ENCODE measurements around the gene SLC4A9.
A peak's percentile ranks its signal among the peaks of the same experiment; 100 is the strongest.

The SLC4A9 gene, protein sequence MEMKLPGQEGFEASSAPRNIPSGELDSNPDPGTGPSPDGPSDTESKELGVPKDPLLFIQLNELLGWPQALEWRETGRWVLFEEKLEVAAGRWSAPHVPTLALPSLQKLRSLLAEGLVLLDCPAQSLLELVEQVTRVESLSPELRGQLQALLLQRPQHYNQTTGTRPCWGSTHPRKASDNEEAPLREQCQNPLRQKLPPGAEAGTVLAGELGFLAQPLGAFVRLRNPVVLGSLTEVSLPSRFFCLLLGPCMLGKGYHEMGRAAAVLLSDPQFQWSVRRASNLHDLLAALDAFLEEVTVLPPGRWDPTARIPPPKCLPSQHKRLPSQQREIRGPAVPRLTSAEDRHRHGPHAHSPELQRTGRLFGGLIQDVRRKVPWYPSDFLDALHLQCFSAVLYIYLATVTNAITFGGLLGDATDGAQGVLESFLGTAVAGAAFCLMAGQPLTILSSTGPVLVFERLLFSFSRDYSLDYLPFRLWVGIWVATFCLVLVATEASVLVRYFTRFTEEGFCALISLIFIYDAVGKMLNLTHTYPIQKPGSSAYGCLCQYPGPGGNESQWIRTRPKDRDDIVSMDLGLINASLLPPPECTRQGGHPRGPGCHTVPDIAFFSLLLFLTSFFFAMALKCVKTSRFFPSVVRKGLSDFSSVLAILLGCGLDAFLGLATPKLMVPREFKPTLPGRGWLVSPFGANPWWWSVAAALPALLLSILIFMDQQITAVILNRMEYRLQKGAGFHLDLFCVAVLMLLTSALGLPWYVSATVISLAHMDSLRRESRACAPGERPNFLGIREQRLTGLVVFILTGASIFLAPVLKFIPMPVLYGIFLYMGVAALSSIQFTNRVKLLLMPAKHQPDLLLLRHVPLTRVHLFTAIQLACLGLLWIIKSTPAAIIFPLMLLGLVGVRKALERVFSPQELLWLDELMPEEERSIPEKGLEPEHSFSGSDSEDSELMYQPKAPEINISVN

DNA sequence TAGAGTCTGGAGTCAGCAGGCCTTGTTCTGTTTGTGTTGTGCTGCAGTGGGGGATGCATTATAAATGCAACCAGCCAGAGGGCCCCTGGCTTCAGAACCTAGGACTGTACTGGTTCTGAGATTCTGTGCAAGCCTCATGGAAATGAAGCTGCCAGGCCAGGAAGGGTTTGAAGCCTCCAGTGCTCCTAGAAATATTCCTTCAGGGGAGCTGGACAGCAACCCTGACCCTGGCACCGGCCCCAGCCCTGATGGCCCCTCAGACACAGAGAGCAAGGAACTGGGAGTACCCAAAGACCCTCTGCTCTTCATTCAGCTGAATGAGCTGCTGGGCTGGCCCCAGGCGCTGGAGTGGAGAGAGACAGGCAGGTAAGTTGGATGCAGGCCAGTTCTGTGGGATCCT is at the start of gene SLC4A9:
Gene SLC4A9, plus strand, starts transcription at position 94 of the 400 bp plus-strand sequence. Its CDS starts 43 bp downstream, at position 137.
- no peak for DNase-seq (ENCODE audit: low spot score)

DNA sequence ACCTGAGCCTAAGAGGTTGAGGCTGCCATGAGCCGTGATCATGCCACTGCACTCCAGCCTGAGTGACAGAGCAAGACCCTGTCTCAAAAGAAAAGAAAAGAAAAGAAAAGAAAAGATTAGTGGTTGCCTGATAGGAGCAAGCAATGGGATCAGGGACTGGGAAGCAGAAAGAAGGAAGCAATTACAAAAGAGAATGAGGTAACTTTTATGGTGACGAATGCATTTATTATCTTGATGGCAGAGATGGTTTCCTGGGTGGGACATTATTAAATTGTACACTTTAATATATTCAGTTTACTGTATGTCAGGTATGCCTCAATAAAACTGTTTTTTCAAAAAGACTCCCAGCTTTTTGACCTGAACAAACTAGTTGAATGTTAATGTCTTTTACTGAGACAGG is 49.6 kb upstream of the SLC4A9 start:
- no peak for DNase-seq (ENCODE audit: low spot score)

DNA sequence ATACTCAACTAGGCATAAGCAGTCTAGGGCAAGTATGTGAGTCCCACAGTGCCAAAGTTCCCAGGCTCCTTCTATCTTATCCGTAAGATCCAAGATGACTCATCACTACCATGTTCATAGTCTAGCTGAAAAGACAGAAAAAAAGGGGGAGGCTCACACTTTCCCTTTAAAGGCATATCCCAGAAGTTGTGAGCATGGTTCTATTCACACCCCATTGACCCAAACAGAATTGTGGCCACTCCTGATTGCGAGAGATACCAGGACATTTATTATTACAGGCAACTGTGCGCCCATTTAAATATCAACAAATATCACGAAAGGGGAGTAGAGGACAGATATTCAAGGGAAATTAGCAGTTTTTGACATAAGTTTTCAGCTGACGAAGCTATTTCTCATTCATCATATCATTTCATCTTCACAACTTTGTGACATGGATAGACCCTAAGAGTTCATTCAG is 49.0 kb upstream of the SLC4A9 start:
- peak; percentile 82 for DNase-seq (ENCODE audit: low spot score)

DNA sequence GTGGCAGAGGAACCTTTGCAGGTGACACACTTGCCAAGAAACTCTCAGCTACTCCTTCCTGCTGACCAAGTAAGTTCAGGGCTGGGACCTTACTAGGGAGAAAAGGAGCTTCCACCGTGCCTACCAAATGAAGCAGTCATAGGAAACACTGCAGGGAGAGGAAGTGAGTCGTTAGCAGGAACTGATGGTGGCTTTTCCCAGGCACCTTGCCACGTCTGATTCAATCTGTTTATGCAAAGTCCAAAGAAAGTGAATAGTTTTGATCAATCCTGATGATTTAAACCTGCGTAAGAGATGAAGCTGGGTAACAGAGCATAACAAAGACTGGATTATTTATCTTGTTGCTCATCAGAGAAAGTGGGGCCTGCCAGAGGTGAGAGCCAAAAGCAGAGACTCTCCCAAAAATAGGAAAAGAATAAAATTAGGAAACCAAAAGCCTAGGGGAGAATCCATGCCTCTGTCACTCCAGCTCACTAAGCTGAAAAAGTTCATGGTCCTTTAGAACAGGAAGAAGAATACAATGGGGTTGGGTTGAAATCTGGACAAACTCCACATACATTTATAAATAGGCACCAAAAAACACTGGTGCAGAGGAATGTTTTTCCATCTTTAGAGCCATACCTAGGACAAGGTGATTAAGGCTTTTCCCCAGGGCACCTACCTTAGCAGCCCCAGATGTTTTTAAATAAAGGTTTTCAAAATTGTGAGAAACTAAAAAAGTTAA is 47.8 kb upstream of the SLC4A9 start:
- DNase-seq (ENCODE audit: low spot score), result peak; percentile 98

DNA sequence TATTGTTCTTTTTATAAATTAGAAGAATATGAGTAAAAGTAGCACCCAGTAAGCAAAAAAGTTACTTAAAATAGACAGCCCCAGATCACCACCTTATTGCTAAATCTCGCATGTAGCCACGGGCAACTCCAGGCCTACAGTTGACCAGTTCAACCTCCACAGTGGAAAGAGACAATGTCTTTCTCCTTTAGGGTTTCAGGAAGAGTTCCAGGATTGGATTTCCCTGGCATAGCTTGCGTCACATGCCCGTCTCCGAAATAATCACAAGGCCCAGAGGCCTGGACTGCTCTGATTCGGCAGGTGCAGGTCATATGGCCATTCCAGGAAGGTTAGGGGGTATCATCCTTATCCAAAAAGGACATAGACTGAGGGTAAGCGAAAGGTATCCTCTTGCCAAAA is 47.2 kb upstream of the SLC4A9 start:
- DNase-seq (ENCODE audit: low spot score), result no peak

DNA sequence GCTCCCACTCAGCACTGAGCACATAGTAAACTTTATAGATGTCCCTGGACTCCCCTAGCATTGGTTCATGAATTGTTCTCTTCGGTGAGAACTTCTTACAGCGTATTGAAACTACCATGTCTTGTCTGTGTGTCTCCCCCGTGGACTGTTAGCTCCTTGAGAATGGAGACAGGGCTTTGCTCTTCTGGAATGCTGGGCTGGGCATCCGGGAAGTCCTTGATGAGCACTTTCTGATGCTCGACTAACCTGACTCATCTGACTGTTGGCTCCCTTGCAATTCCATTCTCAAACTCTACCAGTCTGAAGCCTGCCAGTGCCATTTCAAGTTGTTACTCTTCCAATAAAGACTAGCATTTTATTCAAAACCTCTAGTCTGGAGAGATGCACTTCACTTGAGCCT is 42.1 kb upstream of the SLC4A9 start:
- no peak for DNase-seq (ENCODE audit: low spot score)

DNA sequence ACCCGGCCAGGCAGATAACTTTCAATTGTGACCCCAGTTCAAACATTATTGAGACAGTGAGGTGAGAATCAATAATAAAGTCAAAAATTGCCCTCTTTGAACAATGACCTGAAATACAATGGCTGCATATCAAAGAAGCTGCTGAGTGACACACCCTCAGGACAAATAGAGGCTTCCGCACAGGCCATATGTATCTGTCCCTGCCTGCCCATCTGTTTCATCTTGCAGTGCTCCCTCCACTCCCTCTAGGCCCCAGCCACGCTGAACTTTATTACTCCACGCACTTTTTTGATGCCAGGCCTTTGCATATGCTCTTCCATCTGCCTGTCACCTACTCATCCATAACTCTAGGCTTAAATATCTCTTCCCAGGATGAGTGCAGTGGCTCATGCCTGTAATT is 41.2 kb upstream of the SLC4A9 start:
- no peak for DNase-seq (ENCODE audit: low spot score)

DNA sequence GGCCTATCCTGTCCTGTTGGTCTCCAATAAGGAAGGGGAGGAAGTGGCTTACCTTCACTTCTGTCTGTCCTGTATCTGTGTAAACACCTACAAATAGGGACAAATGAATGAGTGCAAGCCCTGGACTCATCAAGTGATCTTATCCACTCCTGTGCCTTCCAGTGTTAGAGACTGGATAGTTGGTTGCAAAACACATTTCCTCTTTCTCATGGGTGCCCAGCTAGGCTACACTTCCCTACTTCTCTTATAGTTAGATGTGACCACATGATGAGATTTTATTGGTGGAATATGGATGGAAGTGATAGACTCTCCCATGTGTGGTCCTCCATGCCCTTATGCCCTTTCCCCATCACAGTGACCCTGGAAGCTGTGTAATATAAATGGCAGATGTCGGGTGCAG is 40.2 kb upstream of the SLC4A9 start:
- DNase-seq (ENCODE audit: low spot score), result no peak

DNA sequence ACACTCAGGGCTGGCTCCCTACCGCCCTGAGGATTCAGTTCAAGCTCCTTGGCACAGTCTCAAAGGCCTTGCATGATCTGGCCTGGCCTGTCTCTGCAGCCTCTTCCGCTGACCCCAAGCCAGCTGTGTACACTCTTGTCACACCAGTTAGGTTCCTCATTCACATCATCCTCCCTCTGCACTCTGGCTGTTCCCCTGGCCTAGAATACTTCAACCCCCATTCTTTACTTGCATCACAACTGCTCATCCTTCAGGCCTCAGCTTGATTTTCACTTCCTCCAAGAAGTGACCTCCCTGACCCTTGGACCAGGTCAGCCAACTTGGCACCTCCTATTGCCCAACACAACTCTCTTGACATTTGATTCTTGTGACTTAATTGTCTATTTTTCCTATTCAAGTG is 38.2 kb upstream of the SLC4A9 start:
- DNase-seq (ENCODE audit: low spot score), result no peak

DNA sequence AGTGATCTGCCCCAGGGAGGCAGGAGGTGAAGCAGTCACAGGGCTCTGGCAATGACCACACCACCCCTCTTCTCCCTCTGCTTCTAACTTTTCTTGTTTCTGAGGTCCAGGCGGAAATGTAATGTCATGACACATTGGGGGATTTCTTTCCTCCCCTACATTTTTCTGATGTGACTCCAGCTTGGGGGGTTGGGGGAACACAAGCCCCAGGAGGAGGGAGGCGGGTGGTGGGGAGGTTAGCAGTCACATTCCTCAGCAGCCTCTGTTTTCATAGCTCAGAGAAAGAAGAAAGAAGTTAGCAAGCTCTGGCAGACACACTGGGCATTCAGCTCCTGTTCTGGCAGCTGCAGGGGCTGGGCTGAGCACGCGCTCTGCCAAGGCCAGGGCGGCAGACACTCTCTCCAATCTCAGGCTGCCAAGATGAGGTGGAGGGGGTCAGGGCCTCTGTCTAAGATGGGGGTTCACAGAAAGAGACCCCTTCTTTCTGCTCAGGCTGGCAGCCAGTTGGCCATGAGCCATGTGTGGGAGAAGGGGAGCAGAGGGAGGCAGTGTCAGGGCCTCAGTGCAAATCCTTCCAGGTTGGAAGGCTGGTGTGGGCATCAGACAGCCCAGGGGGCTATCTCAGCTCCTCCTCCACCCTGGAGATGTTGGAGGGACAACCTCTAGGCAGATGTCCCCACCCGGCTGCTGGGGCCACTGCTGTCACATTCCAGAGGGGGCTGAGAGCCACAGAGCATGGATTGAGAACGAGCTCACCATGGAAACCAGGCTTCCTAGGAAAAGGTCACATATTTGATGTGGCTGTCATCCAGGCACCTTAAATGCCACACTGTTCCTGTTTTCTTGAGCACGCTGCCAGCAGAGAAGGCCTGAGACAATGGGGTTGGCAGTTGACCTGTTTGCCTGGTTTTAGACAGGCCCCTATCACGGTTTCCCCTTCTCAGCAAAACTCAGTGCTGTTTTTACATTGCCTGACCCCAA is 37.0 kb upstream of the SLC4A9 start:
- peak; percentile 91 for DNase-seq (ENCODE audit: low spot score)

DNA sequence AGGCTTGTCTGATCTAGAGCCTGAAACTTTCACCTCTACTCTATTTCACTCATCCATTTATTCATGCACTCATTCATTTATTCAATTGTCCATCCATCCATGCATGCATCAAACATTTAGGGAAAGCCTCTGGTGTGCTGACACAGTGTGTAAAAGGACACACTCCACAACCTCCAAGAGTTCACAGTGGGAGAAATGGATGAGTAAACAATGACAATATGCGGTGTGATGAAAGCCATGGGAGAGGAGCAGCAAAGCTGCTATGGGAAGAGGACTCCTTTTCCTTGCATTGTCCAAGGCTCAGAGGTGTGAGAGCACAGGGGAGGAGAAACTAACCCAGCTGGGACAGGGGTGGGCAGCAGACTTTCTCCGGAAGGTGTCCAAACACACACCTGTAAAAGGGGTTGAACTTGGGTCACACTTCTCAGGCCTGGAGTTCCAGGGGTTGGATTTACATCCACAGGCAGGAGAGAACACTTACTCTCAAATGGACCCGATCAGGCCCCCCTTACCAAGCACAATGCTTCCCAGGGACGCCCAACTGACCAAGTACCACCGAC is 35.9 kb upstream of the SLC4A9 start:
- DNase-seq (ENCODE audit: low spot score), result no peak

DNA sequence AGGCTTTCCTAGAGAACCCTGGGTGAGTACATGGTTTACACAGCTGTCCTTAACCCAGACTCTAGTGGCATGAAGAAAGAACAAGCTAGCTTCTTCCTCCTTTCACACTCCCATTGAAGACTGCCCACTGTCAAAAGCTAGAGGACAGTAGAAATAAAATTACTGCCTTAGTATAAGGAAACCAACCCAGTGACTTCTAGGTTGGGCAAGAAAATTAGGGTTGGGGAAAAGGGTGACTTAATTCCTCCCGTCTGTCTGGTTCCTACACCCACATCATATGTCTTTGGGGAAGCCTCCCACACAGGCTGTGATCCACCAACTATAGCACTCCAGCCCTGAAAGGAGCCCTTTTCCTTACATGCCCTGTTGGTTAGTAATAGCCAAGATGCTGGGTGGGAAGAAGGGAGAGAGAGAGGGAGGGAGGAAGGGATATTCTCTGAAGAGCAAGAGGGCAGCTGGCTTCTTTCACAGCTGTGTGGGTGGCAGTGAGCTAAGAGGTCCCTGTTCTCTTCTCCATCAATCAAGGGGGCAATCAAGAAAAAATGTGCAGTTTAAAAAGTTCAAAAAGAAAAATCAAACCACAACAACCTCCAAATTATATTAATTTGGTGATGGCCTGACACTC is 35.3 kb upstream of the SLC4A9 start:
- no peak for DNase-seq (ENCODE audit: low spot score)

DNA sequence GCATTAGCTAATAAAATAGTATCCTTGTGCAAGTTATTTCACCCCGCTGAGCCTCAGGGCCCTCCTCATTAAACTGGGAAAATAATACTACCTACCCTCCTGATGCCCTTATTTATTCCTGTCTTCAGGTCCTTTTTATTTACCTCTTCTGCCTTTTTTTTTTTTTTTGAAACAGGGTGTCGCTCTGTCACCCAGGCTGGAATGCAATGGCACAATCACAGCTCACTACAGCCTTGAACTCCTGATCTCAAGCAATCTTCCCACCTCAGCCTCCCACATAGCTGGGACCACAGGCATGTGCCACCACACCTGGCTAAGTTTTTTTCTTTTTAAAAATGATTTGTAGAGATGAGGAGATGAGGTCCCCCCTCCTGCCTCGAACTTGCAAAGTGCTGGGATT is 34.5 kb upstream of the SLC4A9 start:
- no peak for DNase-seq (ENCODE audit: low spot score)

DNA sequence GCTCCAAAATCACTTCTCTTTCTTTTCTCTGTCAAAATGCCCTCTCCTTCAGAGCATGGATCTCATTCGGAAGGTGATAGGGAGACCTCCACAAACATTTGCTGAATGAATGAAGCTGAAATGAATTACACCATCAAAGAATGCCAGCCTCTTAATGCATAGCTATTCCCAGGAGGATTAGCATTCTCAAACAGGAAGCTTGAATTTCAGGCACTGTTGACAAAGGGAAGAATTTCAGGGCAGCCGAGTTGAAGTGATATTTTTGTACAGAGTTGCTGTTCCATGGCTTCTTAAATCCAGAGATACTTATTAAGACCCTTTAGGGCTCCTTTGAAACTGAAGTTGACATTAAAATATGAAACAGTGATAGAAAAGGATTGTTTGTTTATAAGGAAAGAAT is 32.4 kb upstream of the SLC4A9 start:
- DNase-seq (ENCODE audit: low spot score), result no peak

DNA sequence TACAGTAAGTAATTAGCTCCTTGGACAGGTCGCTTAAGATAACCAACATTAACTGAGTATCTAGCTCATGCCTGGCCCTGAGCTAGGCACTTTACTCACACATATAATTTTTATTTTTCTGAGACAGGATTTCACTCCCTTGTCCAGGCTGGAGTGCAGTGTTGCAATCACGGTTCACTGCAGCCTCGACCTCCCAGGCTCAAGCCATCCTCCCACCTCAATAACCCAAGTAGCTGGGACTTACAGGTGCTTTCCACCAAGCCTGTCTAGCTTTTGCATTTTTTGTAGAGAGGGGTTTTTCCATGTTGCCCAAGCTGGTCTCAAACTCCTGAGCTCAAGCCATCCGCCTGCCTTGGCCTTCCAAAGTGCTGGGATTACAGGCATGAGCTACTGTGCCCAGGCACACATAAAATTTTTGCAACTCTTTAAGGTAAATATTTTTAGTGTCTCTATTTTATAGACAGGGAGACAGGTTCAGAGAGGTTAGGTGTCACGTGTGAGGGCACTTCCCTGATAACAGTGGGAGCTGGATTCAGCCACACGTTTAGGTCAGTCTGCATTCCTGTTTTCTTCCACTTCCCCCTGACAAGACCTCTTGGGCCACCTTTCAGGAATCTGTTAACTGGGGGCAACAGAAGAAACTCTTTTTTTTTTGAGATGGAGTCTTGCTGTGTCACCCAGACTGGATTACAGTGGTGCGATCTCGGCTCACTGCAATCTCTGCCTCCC is 31.8 kb upstream of the SLC4A9 start:
- DNase-seq (ENCODE audit: low spot score), result no peak

DNA sequence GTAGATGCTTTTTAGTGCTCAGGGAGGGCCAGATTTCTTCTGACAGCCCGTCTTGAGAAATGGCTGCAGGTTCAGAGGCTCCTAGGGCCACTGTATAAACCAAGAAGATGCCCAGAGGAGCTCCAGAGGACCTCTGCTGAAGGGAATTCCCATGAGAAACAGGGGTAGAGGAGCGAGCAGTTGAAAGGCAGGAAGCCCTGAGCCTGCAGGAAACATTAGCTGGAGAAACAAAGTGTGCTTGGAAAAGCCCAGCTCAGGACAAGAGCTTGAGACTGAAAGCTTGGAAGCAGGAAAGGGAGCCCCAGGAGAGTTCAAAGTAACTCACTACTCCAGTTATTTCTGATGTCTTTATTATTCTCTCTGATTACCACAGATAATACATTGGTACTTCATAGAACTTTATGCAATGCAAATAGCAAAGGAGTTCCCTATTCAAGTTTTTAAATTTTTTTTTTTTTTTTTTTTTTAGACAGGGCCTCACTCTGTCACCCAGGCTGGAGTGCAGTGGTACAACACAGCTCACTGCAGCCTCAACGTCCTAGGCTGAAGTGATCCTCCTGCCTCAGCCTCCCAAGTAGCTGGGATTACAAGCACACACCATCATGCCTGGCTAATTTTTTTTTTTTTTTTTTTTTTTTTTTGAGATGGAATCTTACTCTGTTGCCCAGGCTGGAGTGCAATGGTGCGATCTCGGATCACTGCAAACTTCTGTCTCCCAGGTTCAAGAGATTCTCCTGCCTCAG is 30.1 kb upstream of the SLC4A9 start:
- no peak for DNase-seq (ENCODE audit: low spot score)

DNA sequence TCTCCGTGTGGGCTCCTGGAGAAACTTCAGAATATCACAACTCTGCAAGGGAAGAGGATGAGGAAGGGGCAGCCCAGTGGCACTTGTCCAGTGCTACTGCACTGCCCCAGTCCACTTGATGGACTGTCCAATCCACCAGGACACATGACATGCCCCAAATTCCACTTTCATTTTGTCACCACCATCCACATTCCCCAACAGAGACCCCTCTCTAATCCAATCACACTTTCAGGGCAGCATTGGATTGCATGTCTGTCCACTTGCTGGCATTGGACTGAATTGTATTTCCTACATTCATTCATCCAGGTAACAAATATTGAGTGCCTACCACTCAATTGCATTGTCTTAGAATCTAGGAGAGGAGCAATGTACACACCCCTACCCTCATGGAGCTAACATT is 28.4 kb upstream of the SLC4A9 start:
- DNase-seq (ENCODE audit: low spot score), result no peak

DNA sequence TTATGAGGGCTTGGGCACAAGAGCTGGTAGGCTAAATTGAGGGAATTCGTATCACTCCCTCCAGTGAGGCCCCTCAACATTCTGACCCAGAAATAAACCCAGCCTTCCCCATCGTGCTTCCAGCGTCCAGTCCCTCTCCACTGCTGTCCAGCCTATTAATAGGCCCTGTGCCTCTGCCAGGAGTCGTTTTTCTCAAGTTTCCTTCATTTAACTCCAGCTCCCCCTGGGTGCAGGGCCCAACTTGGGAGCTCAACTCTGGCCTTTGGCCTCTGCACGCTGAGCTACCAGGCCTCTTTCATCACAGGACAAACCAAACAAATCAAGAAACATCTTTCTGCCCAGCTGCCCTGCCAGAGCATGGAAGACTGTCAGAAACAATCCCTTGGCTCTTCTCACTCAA is 23.6 kb upstream of the SLC4A9 start:
- no peak for DNase-seq (ENCODE audit: low spot score)

DNA sequence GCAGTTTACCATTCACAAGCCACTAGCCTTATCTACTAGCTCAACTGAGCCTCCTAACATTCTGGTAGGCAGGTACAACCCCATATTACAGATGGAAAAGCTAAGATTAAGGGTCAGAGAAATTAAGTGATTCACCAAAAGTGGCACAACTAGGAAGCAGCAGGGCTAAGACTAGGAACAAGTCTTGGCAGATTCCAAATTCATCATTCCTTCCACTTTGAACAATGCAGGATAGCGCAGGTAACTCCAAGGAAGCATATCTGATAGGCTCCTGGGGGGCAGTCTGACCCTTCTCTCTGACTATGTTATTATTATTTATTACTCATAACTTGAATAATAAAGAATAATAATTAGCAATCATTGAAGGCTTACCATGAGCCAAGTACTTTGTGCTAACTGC is 22.1 kb upstream of the SLC4A9 start:
- no peak for DNase-seq (ENCODE audit: low spot score)
